ENCODE results near the gene PALB2. TPM values are rescaled to one million over a fixed set of nuclear protein-coding genes. Genes with fewer than 3 reads are reported as not detected.

The PALB2 gene
- total and polyA plus RNA-seq, 9 of the 15 experiments (the other 6 are each of a cell fraction or from before 2014, with no cell fraction given), result 7.0 to 25.8 (median 15.2) TPM

DNA sequence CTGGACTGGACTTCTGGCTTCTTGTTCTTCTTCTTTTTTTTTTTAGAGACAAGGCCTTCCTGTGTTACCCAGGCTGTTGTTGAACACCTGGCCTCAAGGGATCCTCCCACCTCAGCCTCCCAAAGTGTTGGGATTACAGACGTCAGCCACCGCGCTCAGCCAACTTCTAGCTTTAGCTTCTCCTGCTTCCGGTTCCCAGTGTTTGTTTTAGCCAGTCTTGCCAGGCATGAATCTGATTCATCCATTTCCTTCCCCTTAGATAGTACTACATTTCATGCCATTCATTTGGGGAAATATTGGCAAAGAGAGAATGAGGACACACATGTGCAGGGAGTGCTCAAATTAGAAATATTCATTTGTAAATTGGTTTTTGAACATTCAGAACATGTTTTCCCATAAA is 32.9 kb downstream of the PALB2 start:
- Histone ChIP-seq H3K4me3 (no peak overlapping the region), H3K27ac (ENCODE audit: extremely low read depth, low read depth, low read length) (no peak overlapping the region), H3K27me3 (ENCODE audit: control insufficient read depth in 2 of 2, insufficient read depth in 2 of 2, low read length in 2 of 2) (no peaks in the 10 kb centered on the region), H2AFZ (ENCODE audit: low read depth, low read length) (no peak overlapping the region), H4K20me1 (replicated peaks; ENCODE audit: control insufficient read depth, insufficient read depth, low read length) (no peaks in the 10 kb centered on the region), H3K36me3 (ENCODE audit: control insufficient read depth, insufficient read depth, low read length) (peaks cover 53% of the 10 kb centered on the region; the same call in 2 of the 3 replicates), H3K4me1 (replicated peaks in 1 of 2; ENCODE audit: control insufficient read depth in 2 of 2, insufficient read depth in 2 of 2, low read length in 2 of 2) (no peaks in the 10 kb centered on the region), H3K79me2 (ENCODE audit: control insufficient read depth, insufficient read depth, low read length) (no peaks in the 10 kb centered on the region), H3K4me2 (ENCODE audit: insufficient read depth, low read length) (no peak overlapping the region), H3K9ac (ENCODE audit: insufficient read depth in 1 of 2, low read depth in 2 of 2, low read length in 2 of 2) (no peak overlapping the region), H3K9me3 (replicated peaks; ENCODE audit: control insufficient read depth, insufficient read depth, low read depth, low read length) (no peaks in the 10 kb centered on the region), H3K9me1 (ENCODE audit: control insufficient read depth, insufficient read depth, low read length) (no peaks in the 10 kb centered on the region)
- ATAC-seq (no peak), DNase-seq (ENCODE audit: extremely low read depth in 1 of 4, low spot score in 3 of 4) (no peak), FAIRE-seq (no peak)
- WGBS (ENCODE audit: insufficient coverage, low coverage, missing lambda C conversion rate), result 82% methylated on average over 4 of the region's 4 CpGs
- in situ Hi-C loops (cut with MboI) (no loop called here), intact Hi-C loops (cut with micrococcal nuclease) (no loop called here)
- CTCF ChIA-PET (ENCODE audit: low intra/inter-chr PET ratio), result no interaction called here
- POLR2A ChIA-PET, result no interaction called here
- TF ChIP-seq, protein P1, sequence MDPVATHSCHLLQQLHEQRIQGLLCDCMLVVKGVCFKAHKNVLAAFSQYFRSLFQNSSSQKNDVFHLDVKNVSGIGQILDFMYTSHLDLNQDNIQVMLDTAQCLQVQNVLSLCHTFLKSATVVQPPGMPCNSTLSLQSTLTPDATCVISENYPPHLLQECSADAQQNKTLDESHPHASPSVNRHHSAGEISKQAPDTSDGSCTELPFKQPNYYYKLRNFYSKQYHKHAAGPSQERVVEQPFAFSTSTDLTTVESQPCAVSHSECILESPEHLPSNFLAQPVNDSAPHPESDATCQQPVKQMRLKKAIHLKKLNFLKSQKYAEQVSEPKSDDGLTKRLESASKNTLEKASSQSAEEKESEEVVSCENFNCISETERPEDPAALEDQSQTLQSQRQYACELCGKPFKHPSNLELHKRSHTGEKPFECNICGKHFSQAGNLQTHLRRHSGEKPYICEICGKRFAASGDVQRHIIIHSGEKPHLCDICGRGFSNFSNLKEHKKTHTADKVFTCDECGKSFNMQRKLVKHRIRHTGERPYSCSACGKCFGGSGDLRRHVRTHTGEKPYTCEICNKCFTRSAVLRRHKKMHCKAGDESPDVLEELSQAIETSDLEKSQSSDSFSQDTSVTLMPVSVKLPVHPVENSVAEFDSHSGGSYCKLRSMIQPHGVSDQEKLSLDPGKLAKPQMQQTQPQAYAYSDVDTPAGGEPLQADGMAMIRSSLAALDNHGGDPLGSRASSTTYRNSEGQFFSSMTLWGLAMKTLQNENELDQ (CRISPR knock-in tag; IDR thresholded peaks at IDR 0.05; ENCODE audit: borderline replicate concordance), result no peak
- TF ChIP-seq TAF9B (IDR thresholded peaks at IDR 0.05; ENCODE audit: partially characterized antibody), result no peak
- TF ChIP-seq BRD9 (IDR thresholded peaks at IDR 0.05; ENCODE audit: low read depth, partially characterized antibody), result no peak
- no peak for TF ChIP-seq GTF2E2 (tag; IDR thresholded peaks at IDR 0.05)
- TF ChIP-seq, protein P2, sequence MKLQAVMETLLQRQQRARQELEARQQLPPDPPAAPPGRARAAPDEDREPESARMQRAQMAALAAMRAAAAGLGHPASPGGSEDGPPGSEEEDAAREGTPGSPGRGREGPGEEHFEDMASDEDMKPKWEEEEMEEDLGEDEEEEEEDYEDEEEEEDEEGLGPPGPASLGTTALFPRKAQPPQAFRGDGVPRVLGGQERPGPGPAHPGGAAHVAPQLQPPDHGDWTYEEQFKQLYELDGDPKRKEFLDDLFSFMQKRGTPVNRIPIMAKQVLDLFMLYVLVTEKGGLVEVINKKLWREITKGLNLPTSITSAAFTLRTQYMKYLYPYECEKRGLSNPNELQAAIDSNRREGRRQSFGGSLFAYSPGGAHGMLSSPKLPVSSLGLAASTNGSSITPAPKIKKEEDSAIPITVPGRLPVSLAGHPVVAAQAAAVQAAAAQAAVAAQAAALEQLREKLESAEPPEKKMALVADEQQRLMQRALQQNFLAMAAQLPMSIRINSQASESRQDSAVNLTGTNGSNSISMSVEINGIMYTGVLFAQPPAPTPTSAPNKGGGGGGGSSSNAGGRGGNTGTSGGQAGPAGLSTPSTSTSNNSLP (IDR thresholded peaks at IDR 0.05; ENCODE audit: borderline replicate concordance, low read depth, low read length), result no peak
- TF ChIP-seq, protein P3, sequence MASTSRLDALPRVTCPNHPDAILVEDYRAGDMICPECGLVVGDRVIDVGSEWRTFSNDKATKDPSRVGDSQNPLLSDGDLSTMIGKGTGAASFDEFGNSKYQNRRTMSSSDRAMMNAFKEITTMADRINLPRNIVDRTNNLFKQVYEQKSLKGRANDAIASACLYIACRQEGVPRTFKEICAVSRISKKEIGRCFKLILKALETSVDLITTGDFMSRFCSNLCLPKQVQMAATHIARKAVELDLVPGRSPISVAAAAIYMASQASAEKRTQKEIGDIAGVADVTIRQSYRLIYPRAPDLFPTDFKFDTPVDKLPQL (IDR thresholded peaks at IDR 0.05; ENCODE audit: extremely low read depth, insufficient read length), result no peak
- TF ChIP-seq ZNF282 (CRISPR knock-in tag; IDR thresholded peaks at IDR 0.05), result no peak
- BruUV-seq (replicated peaks), result no TSS peak

All from K562 (cell line).